GDM1 (cell line): ENCODE results near the gene IL23R.
A peak's percentile ranks its signal among the peaks of the same experiment; 100 is the strongest.

Source experiments
- DNase-seq: peaks from one replicate; lab custom pipeline; 2025; lab: John Stamatoyannopoulos, UW

IL23R gene

DNA sequence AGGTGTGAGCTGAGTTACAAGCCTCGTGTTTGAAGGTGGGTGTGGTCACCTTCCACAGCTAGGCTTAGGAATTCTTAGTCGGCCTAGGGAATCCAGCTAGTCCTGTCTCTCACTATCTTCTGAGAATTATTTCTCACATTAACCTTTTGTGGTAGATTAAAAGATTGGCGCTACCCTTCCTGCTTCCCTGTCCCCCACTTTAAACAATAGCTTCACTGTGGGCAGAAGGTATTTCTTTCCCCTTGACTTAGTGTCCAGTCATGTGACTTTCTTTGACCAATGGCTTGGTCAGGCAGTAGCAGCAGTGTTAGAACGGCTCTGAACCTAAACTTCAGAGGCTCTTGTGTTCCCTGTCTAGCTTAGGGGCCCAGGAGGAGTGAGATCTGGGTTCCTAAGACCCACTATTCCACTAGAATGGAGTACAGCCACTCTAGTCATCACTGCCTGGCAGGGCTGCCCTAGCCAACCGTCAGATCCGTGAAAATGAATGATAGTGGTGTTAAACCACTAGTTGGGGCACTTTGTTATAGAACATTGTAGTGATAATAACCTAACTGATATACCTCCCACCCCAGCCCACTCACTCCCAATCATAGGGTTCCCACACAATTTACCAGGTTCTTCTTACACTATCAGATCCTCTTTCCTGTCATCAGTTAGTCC, 17.6 kb upstream of the IL23R start:
- DNase-seq, result no peak

DNA sequence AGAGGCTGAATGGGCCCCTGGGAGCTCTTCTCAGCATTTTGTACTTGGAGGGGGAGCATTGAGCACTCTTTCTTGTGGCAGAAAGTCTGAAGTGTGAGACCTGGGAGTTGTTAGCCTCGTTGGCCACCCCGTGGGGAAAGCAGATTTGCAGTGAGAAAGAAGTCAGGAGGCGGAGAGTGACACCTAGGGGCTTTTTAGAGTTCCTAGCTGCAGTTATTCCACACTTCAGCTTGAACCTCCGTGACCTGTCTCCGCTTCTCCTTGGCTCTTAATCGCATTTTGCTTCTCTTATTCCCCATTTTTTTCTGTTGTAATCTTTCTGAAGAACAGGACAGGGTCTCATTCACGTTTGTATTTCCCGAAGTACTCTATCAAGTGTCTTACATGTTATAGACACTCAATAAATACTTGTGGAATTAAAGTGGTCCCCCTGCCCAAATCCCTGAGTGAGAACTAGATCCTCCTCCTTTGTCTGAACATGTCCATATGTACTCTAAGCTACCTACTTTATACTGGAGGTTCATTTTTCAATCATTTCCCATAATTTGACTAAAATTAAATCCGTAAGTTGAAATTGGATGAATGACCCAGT, 17.0 kb upstream of the IL23R start:
- DNase-seq, result peak; percentile 45

DNA sequence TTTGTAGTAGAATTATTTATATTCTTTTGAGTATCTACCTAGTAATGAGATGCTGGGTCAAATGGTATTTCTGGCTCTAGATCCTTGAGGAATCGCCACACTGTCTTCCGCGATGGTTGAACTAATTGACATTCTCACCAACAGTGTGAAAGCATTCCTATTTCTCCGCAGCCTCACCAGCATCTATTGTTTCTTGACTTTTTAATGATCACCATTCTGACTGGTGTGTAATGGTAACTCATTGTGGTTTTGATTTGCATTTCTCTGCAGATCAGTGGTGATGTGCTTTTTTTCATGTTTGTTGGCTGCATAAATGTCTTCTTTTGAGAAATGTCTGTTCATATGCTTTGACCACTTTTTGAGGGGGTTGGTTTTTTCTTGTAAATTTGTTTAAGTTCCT, 15.3 kb upstream of the IL23R start:
- DNase-seq, result no peak

DNA sequence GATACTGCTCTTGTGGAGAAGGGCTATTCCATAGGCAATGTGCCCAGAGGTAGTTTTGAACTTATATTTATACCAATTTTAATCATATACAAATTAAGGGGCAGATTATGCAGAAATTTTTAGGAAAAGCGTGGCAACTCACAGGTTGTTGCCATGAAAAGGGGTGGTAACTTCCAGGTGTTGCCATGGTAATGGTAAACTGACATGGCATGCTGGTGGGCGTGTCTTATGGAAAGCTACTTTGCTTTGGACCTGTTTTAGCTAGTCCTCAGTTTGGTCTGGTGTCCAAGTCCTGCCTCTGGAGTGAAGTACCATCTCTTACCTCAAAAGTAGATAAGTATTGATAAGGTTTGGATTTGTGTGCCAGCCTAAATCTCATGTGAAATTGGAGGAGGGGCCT, 7.9 kb upstream of the IL23R start:
- no peak for DNase-seq

DNA sequence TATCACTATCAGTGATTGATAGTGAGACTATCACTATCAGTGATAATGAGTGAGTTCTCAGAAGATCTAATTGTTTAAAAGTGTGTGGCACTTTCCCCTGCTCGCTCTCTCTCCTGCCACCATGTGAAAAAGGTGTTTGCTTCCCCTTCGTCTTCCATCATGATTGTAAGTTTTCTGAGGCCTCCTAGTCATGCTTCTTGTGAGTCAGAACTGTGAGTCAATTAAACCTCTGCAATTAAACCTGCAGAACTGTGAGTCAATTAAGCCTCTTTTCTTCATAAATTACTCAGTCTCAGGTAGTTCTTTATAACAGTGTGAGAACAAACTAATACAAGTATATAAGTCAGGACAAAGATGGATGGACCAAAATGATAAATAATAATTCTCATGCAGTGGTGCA, 7.0 kb upstream of the IL23R start:
- no peak for DNase-seq

DNA sequence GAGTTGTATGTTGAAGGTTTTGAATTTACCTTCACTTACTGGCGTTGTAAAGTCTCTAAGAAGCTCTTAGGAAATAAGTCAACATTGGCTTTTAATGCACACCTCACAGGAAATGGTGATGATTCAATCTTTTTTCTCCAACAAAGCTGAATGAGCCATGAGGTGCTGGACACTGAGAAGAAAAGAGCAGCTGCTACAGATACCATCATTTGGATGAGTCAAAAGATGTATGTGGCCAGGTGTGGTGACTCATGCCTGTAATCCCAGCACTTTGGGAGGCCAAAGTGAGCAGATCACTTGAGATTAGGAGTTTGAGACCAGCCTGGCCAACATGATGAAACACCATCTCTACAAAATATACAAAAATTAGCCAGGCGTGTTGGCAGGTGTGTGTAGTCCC, 3.3 kb upstream of the IL23R start:
- DNase-seq, result no peak

DNA sequence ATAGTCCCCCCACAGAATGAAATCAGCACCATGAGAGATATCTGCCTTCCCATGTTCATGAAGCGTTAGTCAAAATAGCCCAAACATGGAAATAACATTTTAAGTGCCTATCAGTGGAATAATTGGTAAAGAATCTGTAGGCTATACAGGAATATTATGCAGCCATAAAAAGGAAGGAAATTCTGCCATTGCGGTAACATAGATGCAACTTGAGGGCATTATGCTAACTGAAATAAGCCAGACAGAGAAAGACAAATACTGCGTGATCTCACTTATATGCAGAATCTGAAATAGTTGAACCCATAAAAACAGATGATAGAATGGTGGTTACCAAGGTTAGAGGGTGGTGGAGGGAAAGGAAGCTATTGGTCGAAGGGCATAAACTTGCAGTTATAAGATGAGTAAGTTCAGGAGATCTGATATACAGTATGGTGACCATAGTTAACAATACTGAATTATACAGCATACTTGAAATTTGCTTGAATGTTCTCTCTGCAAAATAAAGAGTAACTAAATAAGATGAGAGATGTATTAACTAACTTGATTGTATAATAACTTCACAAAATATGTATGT, 699 bp upstream of the IL23R start:
- no peak for DNase-seq

DNA sequence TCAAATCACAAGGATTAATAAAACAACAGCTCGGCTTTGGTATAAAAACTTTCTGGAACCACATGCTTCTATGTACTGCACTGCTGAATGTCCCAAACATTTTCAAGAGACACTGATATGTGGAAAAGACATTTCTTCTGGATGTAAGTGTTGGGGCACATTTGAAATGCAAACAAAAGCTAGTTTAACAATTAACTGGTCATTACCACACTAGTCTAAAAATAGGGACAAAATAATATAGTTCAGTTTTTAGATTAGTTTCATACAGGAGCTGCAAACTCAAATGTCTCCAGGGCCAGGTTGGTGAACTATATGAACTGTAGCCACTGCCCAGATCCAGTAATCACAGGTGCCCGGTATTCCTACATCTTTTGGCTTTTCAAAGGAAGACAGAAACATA, 3.2 kb downstream of the IL23R start:
- no peak for DNase-seq

DNA sequence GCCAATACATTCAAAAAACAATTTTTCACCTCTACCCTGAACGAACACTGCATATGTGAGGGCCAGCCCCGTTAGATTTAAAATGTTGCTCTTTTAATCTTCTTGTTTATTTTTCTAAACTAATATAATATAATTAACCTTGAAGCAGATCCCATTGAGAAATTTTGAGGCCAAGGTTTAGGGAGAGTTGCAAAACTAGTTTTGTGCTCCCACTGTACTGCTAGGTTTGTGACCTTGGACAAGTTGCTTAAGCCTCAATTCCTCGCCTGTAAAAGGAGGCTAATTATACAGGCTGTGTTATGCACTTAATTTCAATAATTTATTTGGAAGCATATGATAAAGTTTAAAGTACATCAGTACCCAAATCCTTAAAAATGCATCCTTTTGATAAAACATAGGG, 3.7 kb downstream of the IL23R start:
- no peak for DNase-seq

DNA sequence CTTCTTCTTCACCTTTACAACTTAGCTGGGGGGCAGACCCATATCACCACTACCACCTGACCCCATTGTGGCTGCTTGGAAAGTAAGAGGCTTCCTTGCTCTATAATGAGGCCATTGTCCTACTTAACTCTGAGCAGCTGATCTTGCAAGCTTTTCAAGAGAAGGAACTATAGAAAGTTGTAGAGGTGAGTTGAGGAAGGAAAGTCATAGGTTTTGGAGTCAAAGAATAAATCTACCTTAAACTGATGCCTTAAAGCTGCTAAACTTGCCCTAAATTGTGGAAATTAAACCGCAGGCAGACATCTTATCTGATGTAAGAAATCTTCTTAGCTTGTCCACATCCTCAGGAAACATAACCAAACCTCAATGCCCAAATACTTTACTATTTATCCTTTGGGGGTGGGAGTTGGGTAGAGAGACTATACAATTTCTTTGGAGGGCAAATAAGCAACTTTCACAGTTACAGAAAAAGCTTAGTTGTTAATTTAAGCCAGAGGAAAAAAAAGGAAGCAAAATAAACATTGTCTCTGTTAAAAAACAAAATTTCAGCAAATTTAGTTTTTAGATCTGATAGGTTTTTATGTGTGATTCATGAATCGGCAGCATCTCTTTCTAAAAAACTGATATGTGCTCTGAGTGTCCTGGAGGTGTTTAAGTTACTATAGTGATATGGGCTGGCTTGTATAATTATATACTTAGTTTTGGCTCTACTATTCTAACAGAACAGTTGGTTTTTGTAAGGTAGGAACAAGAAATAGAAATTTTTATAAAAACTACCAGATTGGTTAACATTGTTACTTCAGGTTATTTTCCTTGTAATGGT, 4.7 kb downstream of the IL23R start:
- DNase-seq, result no peak

DNA sequence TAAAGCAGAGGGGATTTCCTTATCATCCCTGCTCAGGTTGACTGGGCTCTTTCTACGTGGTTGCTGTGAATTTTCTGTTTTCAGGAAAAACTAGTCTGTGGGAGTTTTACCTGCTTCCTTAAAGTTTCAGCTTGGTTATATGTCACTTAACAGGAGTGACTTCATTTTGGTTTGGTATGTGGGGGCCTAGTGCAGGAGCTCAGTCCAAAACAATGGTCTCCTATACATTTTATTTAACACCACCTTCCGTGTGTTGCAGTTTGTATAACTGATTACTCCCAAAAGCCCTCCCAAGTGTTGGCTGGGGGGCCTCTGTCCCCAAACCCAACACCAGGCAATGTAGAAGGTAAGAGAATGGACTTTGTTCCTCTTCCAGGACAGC, 5.3 kb downstream of the IL23R start:
- DNase-seq, result no peak

DNA sequence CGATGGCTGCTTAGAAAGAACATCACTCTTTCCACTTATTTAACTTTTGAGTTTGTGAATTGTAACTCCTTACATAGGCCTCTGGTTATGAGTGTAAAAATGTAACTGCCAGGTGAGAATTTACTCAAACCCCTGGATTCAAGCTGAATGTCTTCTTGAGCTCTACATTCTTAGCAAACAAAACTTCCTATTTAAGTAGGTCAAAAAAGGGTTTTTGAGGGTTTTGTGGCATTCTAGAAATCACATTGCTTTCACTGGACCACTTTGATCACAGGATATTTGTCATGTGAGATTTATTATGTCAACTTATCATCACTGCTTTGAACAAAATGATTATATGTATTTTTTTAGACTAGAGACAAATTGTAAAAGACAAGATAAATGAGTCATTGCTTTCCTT, 5.7 kb downstream of the IL23R start:
- no peak for DNase-seq

DNA sequence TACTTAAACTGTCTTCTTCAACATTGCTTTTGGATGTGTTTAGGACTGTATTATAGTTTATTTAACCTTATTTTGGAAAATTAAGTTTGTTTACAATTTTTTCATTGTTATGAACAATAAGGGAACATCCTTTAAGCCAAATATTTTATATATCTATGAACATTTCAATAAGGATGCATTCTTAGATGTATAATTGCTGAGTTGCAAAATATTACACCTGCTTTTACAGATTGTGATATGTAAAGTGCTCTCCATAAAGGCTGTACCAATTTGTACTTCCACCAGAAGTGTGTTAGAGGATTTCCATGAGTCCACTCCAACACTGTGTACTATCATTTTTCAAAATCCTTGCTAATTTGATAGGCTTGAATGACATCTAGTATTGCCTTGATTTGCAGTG, 7.7 kb downstream of the IL23R start:
- DNase-seq, result no peak

DNA sequence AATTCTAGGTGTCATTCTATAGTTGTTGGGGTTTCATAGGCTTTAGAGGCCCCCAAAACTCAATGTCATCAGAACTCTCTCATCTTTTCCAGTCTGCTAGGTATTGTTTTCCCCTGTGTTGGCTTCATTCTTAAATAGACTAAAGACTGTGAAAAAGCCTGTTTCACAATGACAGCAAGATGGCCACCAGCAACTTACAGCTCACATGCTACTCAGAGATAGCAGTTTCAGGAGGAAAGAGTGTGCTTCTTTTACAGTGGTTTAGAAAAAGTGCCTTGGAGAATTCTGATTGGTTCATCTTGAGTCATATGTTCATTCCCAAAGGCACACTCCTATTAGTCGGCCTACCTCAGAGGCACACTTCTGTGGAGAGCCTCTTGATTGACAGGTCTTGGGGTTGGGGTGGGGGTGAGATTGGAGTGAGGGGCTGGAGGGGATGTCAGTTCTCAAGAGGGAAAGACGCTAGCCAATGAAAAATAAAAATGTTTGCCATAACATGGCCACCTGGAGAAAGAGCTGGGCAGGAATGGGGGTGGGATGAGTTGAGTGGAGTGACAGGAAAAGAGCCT, 8.5 kb downstream of the IL23R start:
- no peak for DNase-seq

DNA sequence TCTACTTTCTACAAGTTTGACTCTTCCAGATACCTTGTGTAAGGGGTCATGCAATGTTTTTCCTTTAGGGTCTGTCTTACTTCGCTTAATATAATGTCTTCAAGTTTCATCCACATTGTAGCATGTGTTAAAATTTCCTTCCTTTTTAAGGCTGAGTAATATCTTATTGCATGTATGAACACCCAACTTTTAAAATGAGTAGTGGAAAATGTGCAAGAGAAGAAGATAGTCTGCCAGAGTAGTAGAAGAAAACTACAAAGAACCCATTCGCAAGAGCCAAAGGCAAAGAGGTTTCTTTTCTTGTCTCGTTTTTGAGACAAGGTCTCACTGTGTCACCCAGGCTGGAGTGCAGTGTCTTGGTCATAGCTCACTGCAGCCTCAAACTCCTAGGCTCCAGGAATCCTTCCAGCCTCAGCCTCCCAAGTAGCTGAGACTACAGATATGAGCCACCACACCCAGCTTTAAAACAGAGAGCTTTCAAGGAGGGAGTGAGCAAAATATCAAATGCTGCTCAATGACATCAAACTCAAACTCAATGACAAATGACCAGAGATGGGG, 9.4 kb downstream of the IL23R start:
- DNase-seq, result no peak

DNA sequence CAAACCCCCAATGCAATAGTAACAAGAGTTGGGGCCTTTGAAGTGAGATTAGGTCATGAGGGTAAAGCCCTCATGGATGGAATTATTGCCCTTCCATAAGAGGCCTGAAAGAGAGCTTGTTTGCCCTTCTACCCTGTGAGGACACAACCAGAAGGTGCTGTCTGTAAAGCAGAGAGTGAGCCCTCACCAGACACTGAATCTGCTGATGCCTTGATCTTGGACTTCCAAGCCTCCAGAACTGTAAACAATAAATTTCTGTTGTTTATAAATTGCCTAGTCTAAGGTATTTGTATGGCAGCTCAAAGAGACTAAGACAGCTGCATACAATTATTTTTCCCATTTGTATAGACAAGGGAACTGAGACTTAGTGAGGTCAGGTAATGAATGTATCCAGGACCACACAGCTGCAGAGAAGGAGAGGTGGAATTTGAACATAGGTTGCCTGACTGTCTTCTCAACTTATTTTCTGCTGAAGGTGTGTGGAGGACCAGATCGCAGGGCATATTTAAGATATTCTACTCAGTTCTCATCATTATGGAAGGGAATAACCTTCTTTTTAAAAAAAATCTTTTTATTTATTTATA, 18.7 kb downstream of the IL23R start:
- DNase-seq, result no peak

DNA sequence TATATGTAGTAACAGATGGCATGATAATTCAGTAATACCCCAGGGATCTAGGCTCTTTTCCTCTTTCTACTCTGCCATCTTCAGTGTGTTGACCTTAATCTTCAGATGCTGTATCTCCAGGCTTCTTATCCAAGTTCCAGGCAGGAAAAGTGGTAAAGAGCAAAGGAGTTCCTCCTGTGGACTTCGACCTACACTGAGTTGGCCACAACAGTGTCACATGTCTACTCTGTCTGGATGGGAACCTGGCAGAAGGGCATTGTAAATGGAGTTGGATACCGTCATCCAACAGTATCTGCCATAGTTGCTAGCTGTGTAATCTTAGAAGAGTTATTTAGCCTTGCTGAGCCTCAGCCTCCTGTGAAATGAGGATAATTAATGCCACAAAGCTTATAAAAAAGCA, 21.9 kb downstream of the IL23R start:
- DNase-seq, result no peak

DNA sequence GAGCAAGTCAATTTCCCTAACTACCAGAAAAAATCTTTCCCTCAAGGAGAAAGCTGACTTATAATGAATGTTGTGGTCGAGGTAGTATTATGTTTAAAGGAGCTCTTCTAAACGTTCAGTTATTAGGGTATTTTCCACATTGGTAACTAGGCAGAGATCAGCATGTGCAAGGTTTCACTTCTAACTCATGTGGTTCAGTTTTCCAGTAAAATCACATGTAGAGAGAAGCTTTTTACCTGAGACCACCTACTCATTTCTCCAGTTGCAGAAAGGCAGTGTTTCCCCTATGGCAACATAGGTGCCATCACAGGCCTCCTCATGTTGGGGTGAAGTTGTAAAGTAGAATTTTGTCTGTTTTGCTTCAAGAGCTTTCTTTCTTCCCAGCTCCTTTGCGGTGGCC, 23.7 kb downstream of the IL23R start:
- no peak for DNase-seq

DNA sequence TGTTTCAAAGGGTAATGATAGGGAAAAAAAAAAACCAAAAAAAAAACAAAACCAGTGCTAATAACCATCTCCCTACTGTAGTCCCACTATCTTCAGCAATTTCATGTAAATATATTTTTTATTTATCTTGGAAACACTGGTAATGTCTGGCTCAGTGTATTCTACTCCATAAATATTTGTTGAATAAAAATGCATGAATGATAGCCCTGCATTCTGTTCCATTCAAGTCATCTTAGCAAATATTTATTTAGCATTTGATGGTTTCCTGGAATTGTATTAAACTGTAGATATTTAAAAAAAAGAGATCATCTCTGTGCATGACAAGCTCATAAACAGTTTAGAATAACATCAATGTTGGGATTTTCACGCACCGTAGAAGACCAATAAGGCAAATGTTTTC, 24.2 kb downstream of the IL23R start:
- no peak for DNase-seq

DNA sequence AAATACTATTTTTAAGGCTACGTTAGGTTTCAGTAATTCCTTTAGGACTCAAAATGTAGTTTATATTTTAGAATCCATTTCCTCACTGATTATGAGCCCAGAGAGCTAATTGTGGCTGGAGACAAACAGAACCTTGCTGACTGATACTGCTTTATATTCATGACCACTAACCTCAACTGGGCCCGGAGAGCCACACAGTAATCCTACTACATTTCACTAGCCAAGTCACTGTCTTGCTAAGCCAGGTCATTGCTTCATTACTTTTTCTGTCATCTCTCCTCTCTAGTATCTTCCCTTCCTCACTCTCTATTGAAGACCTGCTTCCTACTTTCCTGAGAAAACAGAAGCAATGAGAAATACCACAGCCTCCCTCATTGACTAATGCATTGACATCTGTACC, 24.7 kb downstream of the IL23R start:
- no peak for DNase-seq

DNA sequence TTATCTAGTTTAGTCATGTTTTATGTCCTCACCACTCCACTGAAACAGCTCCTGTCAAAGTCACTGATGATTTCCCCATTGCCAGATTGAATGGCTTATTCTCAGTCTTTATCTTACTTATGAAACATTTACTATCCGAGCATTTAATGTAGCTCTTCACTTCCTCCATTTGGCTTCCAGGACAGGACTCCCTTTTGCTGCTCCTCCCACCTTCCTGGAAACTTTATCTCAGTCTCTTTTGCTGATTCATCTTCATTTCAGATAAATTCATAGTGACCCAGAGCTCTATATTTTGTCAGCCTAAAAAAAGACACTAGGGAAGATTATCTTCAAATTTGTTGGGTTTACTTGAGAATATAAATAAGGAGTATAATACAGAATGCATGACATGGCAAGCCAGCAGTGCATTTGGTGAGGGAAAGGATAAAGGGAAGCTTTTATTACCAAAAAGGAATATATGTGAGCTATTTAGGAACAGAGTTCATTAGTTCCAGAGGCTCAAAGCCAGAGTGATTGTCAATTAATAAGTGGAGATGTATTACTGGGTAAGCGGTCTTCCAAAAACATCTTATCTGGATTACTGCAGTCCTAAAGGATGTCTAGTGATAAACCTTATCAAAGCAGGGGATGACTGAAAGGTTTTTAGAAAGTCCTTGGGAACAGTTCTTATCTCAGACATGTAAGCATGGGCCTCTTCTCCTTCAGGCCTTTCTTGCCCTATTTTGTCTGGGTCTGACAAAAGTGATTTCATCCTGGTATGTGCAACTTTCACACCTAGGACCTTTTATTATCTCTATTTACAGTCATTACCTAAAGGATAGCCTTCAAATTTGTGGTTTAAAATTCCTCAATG, 25.6 kb downstream of the IL23R start:
- DNase-seq, result no peak
